HG03565 (cell line): ENCODE data around the gene SPATA31A3.
"Not testable (repeated sequence)": the region's sequence is repeated elsewhere in the genome, so short reads cannot be mapped to it uniquely, and the experiment has no call there.

Experiments
- ATAC-seq: cut with Tn5 transposase; IDR thresholded peaks from one replicate; pipeline ENCODE4 v1.9.1; 2021; ENCODE audit warnings: mild to moderate bottlenecking, moderate library complexity; ENCODE audit not compliant: unreplicated experiment

Gene SPATA31A3

DNA sequence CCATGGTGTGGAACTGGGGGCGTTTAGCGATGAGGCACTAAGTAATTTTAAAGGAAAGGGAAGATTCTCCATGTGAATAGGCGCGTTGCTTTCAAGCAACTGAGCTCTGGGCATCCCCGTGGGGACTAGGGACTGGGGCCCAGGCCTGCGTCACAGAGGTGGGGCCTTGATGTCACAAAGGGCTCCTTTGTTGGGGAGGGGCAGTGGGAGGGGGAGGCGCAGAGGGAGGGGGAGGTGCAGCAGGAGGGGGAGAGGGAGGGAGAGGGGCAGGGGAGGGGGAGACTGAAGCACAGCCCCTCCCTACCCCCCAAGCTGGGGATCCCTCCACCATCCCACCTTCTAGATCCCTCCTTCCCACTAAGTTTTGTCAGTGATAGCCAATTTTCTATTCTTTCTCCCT lies at the start of gene SPATA31A3:
TSS of gene SPATA31A3 (minus strand) at position 101 of the 400 bp plus-strand sequence. CDS start at position 72, 29 bp downstream.
- ATAC-seq = not testable (repeated sequence)

- not testable (repeated sequence) for ATAC-seq
These were observed 39.8 kb downstream of the SPATA31A3 start for GRCh38 chr9:66952576-66952975.

DNA sequence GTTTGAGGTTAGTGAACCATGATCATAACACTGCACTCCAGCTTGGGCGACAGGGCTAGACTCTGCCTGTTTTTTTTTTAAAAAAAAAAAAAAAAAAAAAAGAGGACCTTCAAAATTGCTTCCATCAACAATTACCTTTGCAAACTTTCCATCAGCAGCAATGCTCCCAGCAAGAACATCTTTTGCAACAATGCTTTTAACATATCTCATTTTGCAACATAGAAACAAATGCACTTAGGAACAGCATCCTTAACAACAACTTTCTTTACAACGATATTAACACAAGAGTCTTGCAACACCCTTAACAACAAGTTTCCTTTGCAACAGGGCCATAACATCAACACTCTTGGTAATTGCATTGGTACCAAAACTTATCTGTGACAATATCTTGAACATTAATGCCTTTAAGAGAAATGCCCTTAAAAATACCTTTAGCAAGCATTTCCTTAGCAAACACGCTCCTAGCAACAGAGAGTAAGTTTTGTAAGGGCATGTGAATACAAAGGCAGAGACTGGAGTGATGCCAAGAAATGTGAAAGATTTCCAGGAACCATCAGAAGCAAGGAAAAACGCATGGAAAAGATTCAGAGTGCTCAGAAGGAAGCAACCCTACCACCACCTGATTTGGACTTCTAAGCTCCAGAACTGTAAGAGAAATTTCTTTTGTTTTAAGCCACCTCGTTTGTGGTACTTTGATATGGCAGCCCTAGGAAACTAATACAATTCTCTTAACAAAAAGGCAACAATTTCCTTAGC lies 49.8 kb downstream of the SPATA31A3 start:
- ATAC-seq = not testable (repeated sequence)

DNA sequence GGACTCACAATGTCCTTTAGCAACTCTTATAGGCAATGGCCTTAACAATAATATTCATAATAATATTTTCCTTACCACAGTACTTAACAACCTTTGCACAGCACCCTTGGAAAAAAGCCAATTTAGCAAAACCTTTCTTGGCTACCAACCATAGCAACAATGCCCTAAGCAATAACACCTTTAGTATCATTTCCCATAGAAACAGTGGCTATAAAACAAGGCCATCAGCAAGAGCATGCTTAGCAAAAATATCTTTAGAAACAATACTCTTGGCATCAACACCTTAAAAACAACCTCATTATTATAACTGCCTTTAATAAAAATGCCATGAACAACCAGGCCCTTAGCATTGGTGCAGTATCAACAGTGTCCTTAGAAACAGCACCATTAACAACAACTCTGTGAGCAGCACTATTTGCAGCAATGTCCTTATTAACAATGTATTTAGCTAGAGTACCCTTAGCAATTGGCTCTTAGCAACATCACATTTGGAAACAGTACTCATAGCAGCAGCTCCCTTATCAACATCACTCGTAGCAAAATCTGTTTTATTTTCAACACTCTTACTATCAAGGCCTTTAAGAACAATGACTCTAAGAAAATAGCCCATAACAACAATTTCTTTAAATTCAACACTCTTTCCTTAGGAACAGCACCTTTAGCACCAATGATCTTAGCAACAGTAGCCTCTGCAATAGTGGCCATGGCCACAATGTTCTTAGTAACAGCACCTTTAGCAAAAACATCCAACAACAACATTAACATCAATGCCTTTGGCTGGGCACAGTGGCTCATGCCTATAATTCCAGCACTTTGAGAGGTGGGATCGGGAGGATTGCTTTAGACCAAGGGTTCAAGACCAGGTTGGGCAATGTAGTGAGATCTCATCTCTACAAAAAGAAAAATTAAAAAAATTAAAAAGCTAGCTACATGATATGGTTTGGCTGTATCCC lies 52.2 kb downstream of the SPATA31A3 start:
- ATAC-seq = not testable (repeated sequence)

DNA sequence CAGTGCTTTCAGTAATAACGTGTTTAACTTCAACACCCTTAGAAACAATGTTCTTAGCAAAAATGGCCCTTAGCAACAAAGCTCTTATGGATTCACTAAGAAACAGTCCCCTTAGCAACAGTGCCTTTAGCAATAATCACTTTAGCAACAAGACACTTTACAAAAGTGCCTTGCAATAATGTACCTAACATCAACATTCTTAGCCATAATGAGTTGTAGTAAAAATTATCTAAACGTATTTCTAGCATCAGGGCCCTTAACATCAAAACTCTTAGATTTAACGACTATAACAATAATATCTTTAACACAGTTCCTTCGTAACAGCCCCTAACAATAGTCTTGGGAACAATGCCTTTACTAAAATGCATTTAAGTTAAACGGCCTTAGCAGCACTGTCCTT lies 54.0 kb downstream of the SPATA31A3 start:
- ATAC-seq = not testable (repeated sequence)

DNA sequence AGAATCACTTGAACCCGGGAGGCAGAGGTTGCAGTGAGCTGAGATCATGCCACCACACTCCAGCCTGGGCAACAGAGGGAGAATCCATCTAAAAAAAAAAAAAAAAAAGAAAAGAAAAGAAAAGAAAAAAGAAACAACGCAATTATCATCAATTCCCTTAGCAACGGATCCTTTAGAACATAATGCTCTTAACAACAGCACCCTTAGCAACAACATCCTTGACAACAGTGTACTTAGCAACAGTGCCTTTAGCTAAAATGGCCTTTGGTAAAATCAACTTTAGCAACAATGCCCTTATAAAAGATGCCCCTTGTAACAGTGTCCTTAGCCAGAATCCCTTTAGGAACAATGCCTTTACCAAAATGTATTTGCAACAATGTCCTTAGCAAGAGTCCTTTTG lies 54.7 kb downstream of the SPATA31A3 start:
- ATAC-seq = not testable (repeated sequence)
